Measurements from ENCODE around the gene FABP3. TPM values are rescaled to one million over a fixed set of nuclear protein-coding genes. Genes with fewer than 3 reads are reported as not detected.

FABP3 gene
- polyA plus RNA-seq, 3 donors, result 12.6 to 30.1 (median 29.9) TPM

DNA sequence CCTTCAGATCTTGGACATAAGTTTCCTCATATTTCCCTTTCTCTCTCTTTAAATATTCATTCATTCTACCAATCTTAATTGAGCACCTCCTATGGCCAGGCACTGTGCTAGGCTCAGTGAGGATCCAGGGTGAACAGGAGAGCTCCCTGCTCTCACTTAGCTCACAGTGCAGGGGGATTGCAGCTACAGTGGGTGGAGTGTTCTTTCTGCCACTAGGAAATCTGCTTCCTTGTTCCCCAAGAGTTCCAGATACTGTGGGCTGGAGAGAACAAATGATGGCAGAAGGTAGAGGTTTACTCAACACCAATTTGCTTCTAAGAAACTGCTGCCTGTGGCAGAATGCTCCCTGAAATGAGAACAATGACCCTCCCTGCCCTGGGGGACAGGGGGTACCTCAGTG lies 5.1 kb upstream of the FABP3 start:
- no peak overlapping the region for H3K27ac ChIP-seq (ENCODE audit: low read depth, low read length)

DNA sequence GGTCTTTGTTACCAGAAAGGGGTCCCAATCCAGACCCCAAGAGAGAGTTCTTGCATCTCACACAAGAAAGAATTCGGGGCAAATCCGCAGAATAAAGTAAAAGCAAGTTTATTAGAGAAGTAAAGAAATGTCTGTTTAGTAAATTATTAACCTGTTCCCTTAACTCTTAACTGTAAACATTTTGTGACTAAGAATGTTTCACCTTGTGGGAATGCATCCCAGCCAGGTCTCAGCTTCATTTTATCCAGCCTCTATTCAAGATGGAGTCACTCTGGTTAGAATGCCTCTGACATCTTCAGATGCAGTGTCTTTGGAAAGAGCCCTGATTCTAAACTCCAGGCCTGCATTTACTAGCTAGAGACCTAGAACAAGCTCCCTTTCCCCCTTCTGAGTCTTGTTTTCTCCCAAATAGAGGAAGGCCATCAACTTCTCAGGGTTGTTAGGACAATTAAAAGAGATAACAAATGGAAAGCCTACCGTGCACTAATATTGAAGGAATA lies 4.5 kb upstream of the FABP3 start:
- WGBS, 3 donors, result 66 to 92% (median 91%) methylated on average over 3 of the region's 3 CpGs
- no peak overlapping the region for H3K27ac ChIP-seq (ENCODE audit: low read depth, low read length)

DNA sequence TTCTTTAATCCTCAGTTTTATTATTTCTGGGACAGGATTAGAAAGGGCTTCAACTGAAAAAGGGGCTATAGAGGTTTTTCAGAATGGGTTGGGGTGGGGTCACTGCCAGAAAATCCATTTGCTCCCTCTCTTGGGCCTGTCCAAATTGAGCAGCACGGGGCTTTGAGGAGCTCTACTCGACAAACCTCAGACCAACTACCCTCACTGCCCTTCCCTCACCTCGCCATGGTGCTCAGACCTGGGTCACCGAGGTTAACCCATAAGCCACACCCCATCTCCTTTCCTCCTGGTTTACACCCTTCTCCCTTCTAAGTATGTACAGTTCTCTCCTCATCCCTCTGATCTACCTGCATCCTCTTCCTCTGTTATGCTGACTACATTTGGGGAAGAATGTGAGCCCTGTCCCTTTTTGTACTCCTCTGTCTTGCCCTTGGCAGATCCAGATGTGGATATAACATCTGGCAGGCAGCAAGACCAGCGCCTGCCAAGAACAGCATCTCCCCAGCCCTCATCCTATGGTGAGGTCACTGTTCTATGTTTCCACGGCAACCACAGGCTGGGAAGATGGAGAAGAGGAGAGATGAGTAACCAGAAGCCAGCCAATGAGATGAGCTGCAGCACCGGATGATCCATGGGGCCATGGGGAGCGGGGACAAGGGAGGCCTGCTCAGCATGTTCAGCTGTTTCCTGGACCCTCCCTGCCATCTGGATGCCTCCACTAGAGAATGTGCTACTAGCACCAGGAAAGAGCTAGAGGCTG lies 3.7 kb upstream of the FABP3 start:
- H3K27ac ChIP-seq (ENCODE audit: low read depth, low read length), result no peak overlapping the region

DNA sequence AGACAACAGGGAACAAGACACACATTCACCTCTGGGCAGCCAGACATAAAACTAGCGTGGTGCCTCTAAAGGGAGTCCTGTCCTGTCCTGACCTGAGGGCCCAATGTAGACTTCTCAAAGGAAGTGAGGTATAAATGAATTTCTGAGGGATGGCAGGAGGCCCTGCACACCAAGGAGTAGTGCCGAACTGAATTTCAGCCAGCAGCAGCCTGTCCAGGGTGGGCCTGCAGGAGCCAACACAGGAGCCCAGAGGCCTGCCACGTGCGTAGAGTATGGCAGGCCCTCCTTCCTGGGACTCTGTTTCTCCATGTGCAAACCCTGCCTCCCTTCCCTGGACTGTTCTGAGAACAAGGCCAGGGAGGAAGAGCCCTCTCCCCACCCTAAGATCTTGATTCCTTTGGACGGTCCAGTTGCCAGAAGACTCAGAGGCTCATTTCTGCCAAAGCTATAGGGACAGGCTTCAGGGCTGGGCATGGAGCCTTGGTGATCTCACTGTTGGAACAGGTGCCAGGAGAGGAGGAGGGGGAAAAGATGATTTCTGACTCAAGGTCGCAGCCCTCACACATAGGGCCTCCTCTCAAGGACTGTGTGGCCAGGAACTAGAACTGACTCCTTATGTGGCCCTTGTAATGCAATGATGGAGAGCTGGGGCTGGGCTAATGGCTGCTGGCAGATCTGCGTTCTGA lies 1.8 kb upstream of the FABP3 start:
- 71 to 76% (median 75%) methylated on average over 7 of the region's 7 CpGs for WGBS, 3 donors
- H3K27ac ChIP-seq (ENCODE audit: low read depth, low read length), result no peak overlapping the region

More for the DNA sequence above, 3.7 kb upstream of the FABP3 start:
- WGBS, 3 donors, result 68 to 85% (median 73%) methylated on average over 8 of the region's 8 CpGs

DNA sequence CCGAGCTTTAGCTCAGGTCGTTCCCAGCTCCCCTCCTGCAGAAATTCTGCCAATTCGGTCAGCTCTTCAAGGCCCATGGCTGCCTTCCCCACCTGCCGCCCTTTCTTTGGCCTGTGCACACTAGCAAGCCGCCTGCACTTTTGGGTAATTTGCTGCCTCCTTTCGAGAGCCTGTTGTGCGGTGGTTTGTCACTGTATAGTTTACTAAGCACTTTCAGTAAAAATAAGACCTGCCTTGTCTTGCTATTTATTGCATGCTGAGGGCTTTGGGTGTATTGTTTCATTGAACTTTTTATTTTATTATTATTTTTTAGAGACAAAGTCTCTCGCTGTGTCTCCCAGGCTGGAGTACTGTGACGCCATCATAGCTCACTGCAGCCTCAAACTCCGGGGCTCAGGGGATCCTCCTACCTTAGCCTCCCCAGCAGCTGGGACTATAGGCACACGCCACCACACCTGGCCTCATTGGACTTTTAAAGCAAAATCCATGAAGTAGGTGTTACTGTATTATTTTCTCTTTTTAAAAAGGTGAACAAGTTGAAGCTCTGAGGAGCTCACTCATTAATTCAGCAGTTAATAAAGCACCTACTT lies 1.1 kb upstream of the FABP3 start:
- H3K27ac ChIP-seq (ENCODE audit: low read depth, low read length), result no peak overlapping the region
- 32 to 36% (median 34%) methylated on average over 11 of the region's 11 CpGs for WGBS, 3 donors

DNA sequence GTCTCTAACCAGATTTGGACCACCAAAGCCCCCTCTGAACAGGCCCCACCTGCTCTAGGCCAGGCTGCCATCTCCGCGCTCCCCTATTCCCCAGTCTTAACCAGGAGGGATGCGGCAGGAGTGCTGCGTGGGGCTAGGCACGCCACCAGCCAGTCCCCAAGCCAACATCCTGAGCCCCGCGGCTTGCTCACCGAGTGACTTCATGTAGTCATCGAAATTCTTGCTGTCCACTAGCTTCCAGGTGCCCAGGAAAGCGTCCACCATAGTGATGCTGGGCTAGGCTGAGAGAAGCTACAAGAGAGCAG lies 173 bp downstream of the FABP3 start:
- H3K27ac ChIP-seq (ENCODE audit: low read depth, low read length), result no peak overlapping the region
- WGBS, 3 donors, result 41 to 71% (median 51%) methylated on average over 10 of the region's 10 CpGs

DNA sequence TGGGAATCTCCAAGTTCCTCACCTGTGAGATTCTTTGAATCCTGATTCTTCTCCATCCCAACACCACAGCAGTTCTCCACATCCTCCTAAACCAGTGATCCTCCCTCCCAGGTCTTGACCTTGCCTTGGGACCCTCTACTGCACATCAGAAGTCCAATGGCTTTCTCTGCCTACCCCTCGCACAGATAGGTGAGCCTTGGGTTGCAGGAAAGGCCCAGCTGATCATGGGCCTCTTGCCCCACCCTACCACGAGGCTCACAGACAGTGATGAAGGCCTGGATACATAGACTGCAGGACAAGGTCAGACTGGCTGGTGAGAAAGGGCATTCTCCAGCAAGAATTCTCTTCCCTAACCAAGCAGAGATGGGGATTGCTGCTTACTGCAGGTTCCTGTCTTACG lies 825 bp downstream of the FABP3 start:
- H3K27ac ChIP-seq (ENCODE audit: low read depth, low read length), result no peak overlapping the region
- 76 to 85% (median 79%) methylated on average over 3 of the region's 3 CpGs for WGBS, 3 donors

DNA sequence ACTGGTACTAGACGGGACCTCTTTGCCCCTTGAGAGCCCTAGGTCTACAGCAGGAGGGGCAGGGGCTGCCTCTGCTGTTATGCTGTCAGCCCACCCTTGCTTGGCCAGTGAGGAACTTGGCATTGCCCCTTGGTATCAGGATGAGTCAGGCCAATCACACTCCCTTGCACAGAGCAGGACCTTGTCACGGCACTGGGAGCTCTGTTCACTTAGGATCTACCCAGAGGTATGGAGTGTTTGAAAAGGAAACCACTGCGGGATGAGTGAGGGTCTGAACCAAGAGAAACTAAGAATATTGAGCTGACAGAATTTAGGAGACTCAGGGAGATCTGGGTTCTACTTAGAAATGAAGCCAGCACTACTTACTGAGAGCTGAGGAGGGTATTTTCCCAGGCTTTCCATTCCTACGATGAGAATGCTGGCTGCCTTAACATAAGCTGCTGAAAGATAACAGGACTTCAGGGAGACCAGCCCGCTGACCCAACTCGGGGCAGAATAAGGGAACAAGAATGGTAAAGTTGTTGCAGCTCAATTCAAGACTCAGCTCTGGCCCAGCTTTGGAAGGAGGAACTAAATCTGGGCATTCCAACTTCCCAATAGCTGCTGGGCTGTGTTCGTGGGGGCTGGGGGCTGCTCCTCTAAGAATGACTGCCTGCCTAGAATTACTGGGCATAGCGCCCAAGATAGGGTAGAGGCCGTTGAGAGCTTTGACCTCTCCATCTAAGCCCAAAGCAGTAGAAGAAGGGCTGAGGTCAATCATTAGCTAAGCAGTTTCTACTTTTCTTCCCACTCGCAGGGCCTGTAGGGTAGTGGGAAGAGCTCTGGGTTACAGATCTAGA lies 1.5 kb downstream of the FABP3 start:
- 52 to 59% (median 56%) methylated on average over 10 of the region's 10 CpGs for whole genome bisulfite sequencing, 3 donors
- H3K27ac ChIP-seq (ENCODE audit: low read depth, low read length), result no peak overlapping the region

DNA sequence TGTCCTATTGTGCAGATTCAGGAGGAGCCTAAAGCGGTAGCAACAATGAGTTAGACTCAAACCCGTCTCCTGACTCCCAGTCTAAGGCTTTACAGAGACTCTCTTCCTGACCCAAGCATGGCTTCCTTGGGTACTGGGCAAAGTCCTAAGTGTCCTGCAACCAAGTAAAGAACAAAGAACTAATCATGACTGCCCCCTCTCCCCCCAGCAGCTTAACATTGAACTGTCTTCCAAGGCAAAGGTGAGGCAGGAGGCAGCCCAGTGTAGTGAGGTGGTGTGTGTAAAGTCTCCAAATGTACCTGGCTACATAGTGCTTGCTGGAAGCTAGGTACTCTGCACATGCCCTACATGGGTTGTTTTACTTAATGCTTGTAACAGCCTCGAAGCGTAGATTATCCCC lies 2.3 kb downstream of the FABP3 start:
- H3K27ac ChIP-seq (ENCODE audit: low read depth, low read length), result no peak overlapping the region
- 93 to 97% (median 96%) methylated on average over 4 of the region's 4 CpGs for WGBS, 3 donors

DNA sequence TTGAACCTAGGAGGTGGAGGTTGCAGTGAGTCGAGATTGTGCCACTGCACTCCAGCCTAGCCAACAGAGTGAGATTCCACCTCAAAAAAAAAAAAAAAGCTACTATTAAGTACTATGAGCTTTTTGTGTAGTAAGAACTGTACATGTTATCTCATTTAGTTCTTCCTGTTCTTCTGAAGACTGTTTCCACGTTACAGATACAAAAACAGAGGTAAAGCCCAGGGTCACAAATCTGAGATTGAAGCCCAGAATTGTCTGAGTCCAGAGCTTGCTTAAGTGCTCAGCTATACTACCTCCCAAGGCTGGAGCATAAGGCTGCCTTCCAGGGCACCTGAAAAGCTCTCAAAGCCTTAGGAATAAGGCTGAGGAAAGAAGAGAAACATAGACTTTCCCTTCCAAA lies 2.9 kb downstream of the FABP3 start:
- 82 to 85% (median 83%) methylated on average over 2 of the region's 2 CpGs for WGBS, 3 donors
- H3K27ac ChIP-seq (ENCODE audit: low read depth, low read length), result no peak overlapping the region

DNA sequence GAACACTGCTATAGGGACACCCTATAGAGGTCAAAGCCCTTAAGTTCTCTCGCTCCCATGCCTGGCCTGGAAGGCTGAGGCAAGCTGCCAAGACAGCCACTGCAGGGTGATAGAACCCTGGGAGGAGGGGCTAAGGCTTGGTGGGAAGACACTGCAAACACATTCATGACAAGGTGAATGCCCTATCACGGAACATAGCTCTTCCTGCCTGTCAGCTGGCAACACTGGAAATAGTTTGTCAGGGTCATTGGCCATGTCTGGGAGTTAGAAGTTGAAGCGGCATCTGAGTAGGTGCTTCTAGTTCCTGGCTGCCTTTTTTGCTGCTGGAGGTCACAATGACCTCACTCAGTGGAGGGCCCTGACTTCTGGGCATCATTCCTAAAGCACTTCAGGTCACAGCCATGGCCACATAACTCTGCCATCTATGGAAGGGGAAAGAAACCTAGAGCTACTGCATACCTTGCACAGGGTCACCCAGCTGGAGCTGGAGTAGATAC lies 4.2 kb downstream of the FABP3 start:
- H3K27ac ChIP-seq (ENCODE audit: low read depth, low read length), result no peak overlapping the region
- 84 to 90% (median 85%) methylated on average over 3 of the region's 3 CpGs for whole genome bisulfite sequencing, 3 donors

DNA sequence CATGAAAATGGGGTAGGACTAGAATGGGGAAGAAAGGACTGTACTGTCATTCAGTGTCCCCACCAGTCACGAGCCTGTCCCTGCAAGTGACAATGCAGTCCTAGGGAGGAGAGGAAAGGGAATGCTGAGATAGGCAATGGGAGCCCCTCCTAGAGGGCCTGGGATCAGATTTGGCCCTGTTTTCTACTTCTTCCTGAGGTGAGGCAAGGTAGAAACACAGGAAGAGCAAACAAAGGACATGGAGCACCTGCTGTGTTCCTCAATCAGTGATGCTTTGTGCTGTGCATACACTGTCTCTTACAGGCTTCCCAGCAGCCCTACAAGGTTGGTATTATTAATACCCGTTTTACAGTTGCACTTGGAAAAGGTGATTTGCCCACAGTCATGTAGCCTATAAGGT lies 6.1 kb downstream of the FABP3 start:
- WGBS, 3 donors, result 54 to 84% (median 70%) methylated on average over 2 of the region's 2 CpGs
- H3K27ac ChIP-seq (ENCODE audit: low read depth, low read length), result no peak overlapping the region

DNA sequence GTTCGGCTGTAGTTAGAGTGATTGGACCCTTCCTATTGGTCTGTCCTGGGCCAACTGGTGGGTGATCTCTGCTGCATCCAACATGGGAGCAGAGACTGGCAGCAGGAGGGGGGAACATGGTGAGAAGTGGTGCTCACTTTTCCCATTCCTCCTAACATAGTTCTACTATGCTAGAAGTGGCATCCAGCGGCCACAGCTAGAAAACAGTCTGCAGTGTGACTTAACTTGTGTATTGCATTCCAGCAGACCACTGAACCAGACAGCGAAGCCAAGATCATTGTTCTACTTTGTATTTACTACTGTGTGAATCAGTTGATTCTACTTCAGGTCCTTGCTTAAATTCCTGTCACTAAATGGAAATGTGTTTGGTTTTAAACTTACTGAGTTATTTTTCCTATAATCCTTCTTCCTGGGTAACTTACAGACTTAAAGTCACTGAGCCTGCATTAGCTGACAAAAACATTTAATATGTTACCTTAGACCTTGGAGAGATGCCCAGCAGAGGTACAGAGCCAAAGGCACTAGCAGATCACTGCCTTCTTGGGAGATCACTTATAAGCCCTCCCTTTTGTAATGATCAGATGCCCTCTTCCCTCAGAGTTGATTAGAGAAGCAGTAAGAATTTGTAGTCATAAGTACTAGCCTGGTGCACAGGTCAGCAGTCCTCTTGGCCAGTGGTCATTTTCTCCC lies 8.2 kb downstream of the FABP3 start:
- H3K27ac ChIP-seq (ENCODE audit: low read depth, low read length), result no peak overlapping the region
- WGBS, 3 donors, result 86 to 96% (median 91%) methylated on average over 3 of the region's 3 CpGs

DNA sequence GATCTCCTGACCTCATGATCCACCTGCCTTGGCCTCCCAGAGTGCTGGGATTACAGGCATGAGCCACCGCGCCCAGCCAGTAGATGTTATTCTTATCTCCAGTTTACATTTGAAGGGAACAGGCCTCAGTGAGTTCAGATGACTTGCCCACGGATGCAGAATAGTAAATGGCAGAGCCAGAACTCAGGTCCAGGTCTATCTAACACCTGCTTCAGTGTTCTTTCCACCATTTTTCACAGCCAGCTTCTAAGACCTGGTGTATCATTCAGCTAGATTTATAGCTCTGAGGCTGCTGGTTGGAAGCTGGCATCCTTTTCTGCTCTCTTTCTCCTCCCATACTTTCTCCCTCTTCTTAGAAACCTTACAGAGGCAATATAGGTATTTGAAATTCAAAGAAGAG lies 10.8 kb downstream of the FABP3 start:
- WGBS, 3 donors, result 94 to 98% (median 95%) methylated on average over 3 of the region's 3 CpGs
- no peak overlapping the region for H3K27ac ChIP-seq (ENCODE audit: low read depth, low read length)

DNA sequence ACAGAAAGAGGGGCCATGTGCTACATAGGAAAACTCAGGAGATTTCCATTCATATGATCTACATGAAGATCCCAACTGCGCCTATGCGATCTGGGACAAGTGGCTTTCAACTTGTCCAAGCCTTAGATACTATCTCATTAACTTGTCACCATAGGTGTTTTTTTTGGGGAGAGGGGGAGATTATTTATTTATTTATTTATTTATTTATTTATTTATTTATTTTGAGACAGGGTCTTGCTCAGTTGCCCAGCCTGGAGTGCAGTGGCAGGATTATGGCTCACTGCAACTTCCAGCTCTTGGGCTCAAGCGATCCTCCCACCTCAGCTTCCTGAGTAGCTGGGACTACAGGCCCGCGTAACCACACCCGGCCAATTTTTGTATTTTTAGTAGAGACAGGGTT lies 11.3 kb downstream of the FABP3 start:
- WGBS, 3 donors, result 96 to 99% (median 98%) methylated on average over 6 of the region's 6 CpGs
- no peak overlapping the region for H3K27ac ChIP-seq (ENCODE audit: low read depth, low read length)

DNA sequence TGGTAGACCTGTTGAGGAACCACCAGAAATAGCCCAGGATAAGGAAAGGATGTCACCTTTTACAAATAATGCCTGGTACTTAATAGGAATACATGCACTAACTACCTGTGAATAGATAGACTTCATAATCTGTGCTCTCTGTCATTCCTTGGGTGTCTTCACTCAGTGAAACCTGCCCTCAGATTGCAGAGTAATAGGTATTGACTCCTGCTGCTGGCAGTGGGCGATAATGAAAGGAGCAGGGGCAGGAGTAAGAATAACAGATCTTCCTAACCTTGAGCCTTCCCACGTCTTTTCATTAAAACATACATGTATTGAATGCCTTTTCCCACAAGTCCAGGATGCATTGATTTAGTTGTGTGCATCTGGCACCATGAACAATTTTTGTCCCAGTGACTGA lies 16.4 kb downstream of the FABP3 start:
- no peak overlapping the region for H3K27ac ChIP-seq (ENCODE audit: low read depth, low read length)
- WGBS, 3 donors, result 92 to 99% (median 98%) methylated on average over 2 of the region's 2 CpGs

DNA sequence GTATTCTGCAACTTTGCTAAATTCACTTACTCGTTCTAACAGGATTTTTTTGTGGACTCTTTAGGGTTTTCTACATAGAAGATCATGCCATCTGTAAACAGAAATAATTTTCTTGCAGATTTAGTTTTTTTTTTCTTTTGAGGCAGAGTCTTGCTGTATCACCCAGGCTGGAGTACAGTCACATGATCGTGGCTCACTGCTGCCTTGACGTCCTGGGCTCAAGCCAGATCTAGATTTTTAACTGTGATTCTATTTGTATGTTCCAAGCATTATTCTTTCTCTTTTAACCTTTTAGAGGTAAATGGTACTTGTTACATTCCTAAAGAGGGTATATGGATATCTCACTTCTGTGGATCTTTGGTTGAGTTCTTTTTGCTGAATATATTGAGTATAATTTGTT lies 18.6 kb downstream of the FABP3 start:
- WGBS, 3 donors, result 36 to 56% (median 55%) methylated on average over 3 of the region's 3 CpGs

DNA sequence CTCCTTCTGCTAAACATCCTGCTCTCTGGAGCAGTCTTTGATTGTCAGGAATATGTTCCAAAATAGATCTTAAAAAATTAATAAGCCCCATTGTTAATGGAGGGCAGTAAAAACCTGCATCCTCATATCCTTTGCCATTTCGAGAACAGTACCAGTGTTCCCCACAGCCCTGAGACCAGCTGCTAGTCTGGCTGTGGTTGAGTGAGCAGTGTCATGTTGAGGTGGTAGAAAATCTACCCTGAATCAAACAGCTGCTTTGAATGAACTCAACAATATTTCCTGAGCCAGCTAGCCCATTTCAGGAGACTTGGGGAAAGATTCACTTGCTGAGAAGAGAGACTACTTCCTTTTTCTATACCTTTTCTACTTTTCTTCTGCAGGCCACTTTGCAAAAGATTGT lies 24.4 kb downstream of the FABP3 start:
- 90 to 100% (median 94%) methylated on average over 1 of the region's 1 CpG for WGBS, 3 donors
- no peak overlapping the region for H3K27ac ChIP-seq (ENCODE audit: low read depth, low read length)

More for the DNA sequence above, 18.6 kb downstream of the FABP3 start:
- no peak overlapping the region for H3K27ac ChIP-seq (ENCODE audit: low read depth, low read length)
